GM23248 (cell line): ENCODE data around the gene TUBAL3. TPM values are rescaled to one million over a fixed set of nuclear protein-coding genes. Genes with fewer than 3 reads are reported as not detected.

Experiments used
- DNase-seq: peaks from one replicate; pipeline ENCODE4 v3.0.0-alpha.2; 2015
- H2AFZ ChIP-seq: fragments of 200-600 bp; sonication (generic); 2 replicates; pipeline ENCODE4 v1.6.1; 2016; ENCODE audit warnings: antibody characterized with exemption
- H3F3A ChIP-seq: fragments of 200-600 bp; sonication (generic); 2 replicates; pipeline ENCODE4 v1.6.1; 2016; ENCODE audit warnings: mild to moderate bottlenecking, antibody characterized with exemption, mixed run types; ENCODE audit not compliant: insufficient read depth
- H3K27ac ChIP-seq: fragments of 200-600 bp; sonication (generic); 2 replicates; pipeline ENCODE4 v1.5.1; 2016; ENCODE audit warnings: mild to moderate bottlenecking
- H3K27me3 ChIP-seq: fragments of 200-600 bp; sonication (generic); replicated peaks from 2 replicates; pipeline ENCODE4 v1.6.1; 2016; ENCODE audit warnings: mild to moderate bottlenecking; ENCODE audit not compliant: insufficient read depth
- H3K36me3 ChIP-seq: fragments of 200-600 bp; sonication (generic); 2 replicates; pipeline ENCODE4 v1.6.1; 2016; ENCODE audit warnings: low read depth, mild to moderate bottlenecking
- H3K4me1 ChIP-seq: fragments of 200-600 bp; sonication (generic); 2 replicates; pipeline ENCODE4 v1.6.1; 2016; ENCODE audit warnings: mild to moderate bottlenecking; ENCODE audit not compliant: insufficient read depth
- H3K4me2 ChIP-seq: fragments of 200-600 bp; sonication (generic); one replicate; pipeline ENCODE4 v1.6.1; 2016; ENCODE audit warnings: mild to moderate bottlenecking; ENCODE audit not compliant: unreplicated experiment
- H3K4me3 ChIP-seq: fragments of 200-600 bp; sonication (generic); 2 replicates; pipeline ENCODE4 v1.5.1; 2016; ENCODE audit warnings: mild to moderate bottlenecking
- H3K79me2 ChIP-seq: fragments of 200-600 bp; sonication (generic); 2 replicates; pipeline ENCODE4 v1.6.1; 2016; ENCODE audit warnings: mild to moderate bottlenecking; ENCODE audit not compliant: insufficient read depth
- H3K9ac ChIP-seq: fragments of 200-600 bp; sonication (generic); 2 replicates; pipeline ENCODE4 v1.6.1; 2016; ENCODE audit warnings: mild to moderate bottlenecking
- H3K9me2 ChIP-seq: fragments of 200-600 bp; sonication (generic); 2 replicates; pipeline ENCODE4 v1.6.1; 2016; ENCODE audit warnings: mixed run types, mild to moderate bottlenecking, moderate library complexity; ENCODE audit not compliant: insufficient read depth
- H3K9me3 ChIP-seq: fragments of 200-600 bp; sonication (generic); one replicate; pipeline ENCODE4 v1.6.1; 2017; ENCODE audit warnings: low read depth
- H4K20me1 ChIP-seq: fragments of 200-600 bp; sonication (generic); 2 replicates; pipeline ENCODE4 v1.6.0; 2016; ENCODE audit not compliant: insufficient read depth
- EZH2 ChIP-seq: fragments of 200-600 bp; sonication (generic); IDR thresholded peaks from 2 replicates; pipeline ENCODE4 v1.6.1; 2018; ENCODE audit warnings: antibody characterized with exemption, mild to moderate bottlenecking; ENCODE audit not compliant: insufficient read depth, poor library complexity, severe bottlenecking
- EZH2phosphoT487 ChIP-seq: fragments of 200-600 bp; sonication (generic); IDR thresholded peaks from 2 replicates; pipeline ENCODE4 v1.6.1; 2018; ENCODE audit warnings: antibody characterized with exemption, moderate library complexity, mild to moderate bottlenecking, low read depth; ENCODE audit not compliant: insufficient read depth
- WGBS, 2 experiments: methylation state at CpG; one replicate each; pipeline ENCODE4 v1.1.6; 2015 to 2017; ENCODE audit warnings: low lambda C conversion rate in 2 of 2, low coverage in 1 of 2; ENCODE audit errors: missing lambda C conversion rate in 2 of 2; 5-methylcytosine and 5-hydroxymethylcytosine counted together
- in situ Hi-C: fragments of 300-500 bp; cut with MboI; formaldehyde crosslinking; loops from 2 replicates; pipeline ENCODE4 v1.15.0; 2020
- polyA plus RNA-seq: library from polyadenylated mRNA; unstranded; fragments of >200 nt; fragmentation: Nextera tagmentation; extraction: Ambion mirVana; gene quantifications from 2 replicates; pipeline ENCODE4 v1.2.1, GENCODE V29; 2016
- total RNA-seq: library from RNA; depleted of rRNA; stranded (reverse); fragments of >200 nt; shearing (Covaris generic); gene quantifications from 2 replicates; pipeline ENCODE4 v1.2.3, GENCODE V29; 2014

The TUBAL3 gene
- total and polyA plus RNA-seq, 2 experiments from 2014 or later = not detected

DNA sequence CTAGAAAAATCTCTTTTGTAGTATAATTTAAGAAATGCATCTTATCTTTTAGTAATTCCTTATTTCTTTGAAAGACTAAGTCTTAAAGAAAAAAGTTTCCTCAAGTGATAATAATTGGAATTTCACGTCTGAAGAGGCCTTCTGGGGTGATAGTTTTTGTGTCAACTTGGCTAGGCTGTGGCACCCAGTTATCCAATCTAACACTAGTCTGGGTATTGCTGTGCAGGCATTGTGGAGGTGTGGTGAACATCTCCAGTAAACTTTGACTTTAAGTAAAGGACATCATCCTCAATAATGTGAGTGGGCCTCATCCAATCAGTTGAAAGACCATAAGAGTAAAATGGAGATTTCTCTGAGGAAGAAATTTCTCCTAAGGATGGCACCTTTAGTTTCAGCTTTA lies 2.3 kb upstream of the TUBAL3 start:
- WGBS, 2 experiments = 5% methylated on average over 1 of the region's 1 CpG
- Histone ChIP-seq H3K9me3 (no peaks in the 10 kb centered on the region), H3K27ac (no peak overlapping the region), H3K4me1 (no peaks in the 10 kb centered on the region), H4K20me1 (no peaks in the 10 kb centered on the region), H3K79me2 (no peaks in the 10 kb centered on the region), H3K4me2 (no peak overlapping the region), H2AFZ (no peak overlapping the region), H3K9me2 (no peaks in the 10 kb centered on the region), H3K4me3 (no peak overlapping the region), H3K27me3 (no peaks in the 10 kb centered on the region), H3K9ac (no peak overlapping the region), H3K36me3 (no peaks in the 10 kb centered on the region), H3F3A (no peaks in the 10 kb centered on the region)
- in situ Hi-C loops = no loop called here
- TF ChIP-seq EZH2phosphoT487 (no peak), EZH2 (no peak)
- no peak for DNase-seq

DNA sequence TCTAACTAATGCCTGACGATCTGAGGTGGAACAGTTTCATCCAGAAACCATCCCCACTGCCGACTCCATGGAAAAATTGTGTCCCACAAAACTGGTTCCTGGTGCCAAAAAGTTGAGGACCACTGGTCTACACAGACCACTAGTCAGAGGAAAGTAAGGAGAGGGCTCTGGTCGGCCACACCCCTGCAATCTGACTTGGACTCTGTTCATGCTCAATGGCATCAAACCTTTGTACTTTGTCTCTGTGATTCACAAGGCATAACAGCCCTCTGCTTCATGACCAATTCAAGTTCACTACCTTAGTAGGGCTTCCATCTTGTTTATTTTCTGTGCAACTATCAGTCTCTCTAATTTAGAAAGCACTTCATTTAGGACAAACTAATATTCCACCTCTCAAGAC lies 1.8 kb downstream of the TUBAL3 start:
- Histone ChIP-seq H4K20me1 (no peaks in the 10 kb centered on the region), H3K9ac (no peak overlapping the region), H3F3A (no peaks in the 10 kb centered on the region), H3K79me2 (no peaks in the 10 kb centered on the region), H3K9me3 (no peaks in the 10 kb centered on the region), H3K9me2 (no peaks in the 10 kb centered on the region), H3K36me3 (no peaks in the 10 kb centered on the region), H2AFZ (no peak overlapping the region), H3K27ac (no peak overlapping the region), H3K4me3 (no peak overlapping the region), H3K4me2 (no peak overlapping the region), H3K27me3 (peaks cover 2% of the 10 kb centered on the region), H3K4me1 (no peaks in the 10 kb centered on the region)
- in situ Hi-C loops = no loop called here
- DNase-seq = no peak
- TF ChIP-seq EZH2 = no peak
- TF ChIP-seq EZH2phosphoT487 = no peak
- 30 to 39% methylated on average over 3 of the region's 3 CpGs for WGBS, 2 experiments

DNA sequence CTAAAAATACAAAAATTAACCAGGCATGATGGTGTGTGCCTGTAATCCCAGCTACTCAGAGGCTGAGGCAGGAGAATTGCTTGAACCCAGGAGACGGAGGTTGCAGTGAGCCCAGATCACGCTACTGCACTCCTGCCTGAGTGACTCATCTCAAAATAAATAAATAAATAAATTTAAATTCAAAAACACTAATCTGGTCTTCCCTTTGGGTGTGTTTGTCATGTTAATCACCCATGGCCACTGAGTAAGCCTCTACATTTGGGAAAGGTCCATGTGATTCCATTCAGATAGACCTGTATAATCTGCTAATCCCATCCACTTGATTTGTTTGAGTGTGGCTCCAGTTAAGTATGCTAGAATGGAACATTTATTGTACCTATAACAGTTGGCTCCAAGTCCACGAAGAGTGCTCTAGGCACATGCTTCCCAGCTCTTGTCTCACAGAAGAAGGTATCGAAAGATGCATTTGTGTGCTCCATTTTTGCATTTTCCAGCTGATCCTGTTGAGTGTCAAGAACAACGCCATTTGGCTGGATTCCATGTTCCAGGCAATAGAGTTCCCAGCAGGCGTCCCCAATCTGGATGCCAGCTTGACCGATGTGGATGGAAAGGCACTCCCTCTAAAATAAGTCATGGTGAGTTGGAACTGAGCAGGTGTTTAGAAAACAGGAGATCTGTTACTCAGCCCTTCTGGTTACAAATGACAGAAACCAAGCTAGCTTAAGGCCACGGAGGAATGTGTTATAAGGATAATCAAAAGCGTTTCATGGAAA lies 4.0 kb downstream of the TUBAL3 start:
- no peak overlapping the region for H3K4me3 ChIP-seq
- no peak overlapping the region for H3K4me2 ChIP-seq
- no peak for DNase-seq
- TF ChIP-seq EZH2phosphoT487 (no peak), EZH2 (no peak)
- no peaks in the 10 kb centered on the region for H3K36me3 ChIP-seq
- no peak overlapping the region for H3K9ac ChIP-seq
- in situ Hi-C loops = no loop called here
- H3K9me3 ChIP-seq = no peaks in the 10 kb centered on the region
- H4K20me1 ChIP-seq = no peaks in the 10 kb centered on the region
- no peaks in the 10 kb centered on the region for H3F3A ChIP-seq
- H3K27ac ChIP-seq = no peak overlapping the region
- H3K79me2 ChIP-seq = no peaks in the 10 kb centered on the region
- no peaks in the 10 kb centered on the region for H3K4me1 ChIP-seq
- 62 to 69% methylated on average over 9 of the region's 9 CpGs for WGBS, 2 experiments
- H3K9me2 ChIP-seq = no peaks in the 10 kb centered on the region
- H2AFZ ChIP-seq = no peak overlapping the region
- peaks cover 9% of the 10 kb centered on the region for H3K27me3 ChIP-seq

DNA sequence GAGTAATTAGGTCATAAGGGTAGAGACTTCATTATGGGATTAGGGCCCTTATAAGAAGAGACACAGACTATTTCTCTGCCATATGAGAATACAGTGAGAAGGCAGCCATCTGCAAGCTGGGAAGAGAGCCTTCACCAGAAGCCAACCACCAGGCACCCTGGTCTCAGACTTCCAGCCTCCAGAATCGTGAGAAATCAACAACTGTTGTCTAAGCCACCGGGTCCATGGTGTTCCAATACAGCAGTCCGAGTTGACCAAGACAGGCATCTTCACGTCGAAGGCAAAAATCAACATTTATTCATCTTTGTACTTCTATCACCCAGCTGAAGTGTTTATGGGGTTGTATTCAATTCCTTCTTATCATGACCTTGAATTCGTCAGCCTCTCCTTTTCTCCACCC lies 5.3 kb downstream of the TUBAL3 start:
- no peak overlapping the region for H3K27ac ChIP-seq
- WGBS, 2 experiments = 50 to 56% methylated on average over 6 of the region's 6 CpGs
- in situ Hi-C loops = no loop called here

More for the DNA sequence above, 5.3 kb downstream of the TUBAL3 start:
- TF ChIP-seq EZH2 = no peak
- TF ChIP-seq EZH2phosphoT487 = no peak
- Histone ChIP-seq H3F3A (no peaks in the 10 kb centered on the region), H2AFZ (no peak overlapping the region), H3K27me3 (peaks cover 9% of the 10 kb centered on the region), H3K4me2 (no peak overlapping the region), H3K4me3 (no peak overlapping the region), H3K4me1 (no peaks in the 10 kb centered on the region), H3K9ac (no peak overlapping the region), H3K9me3 (no peaks in the 10 kb centered on the region), H3K9me2 (no peaks in the 10 kb centered on the region), H3K36me3 (no peaks in the 10 kb centered on the region), H4K20me1 (no peaks in the 10 kb centered on the region), H3K79me2 (no peaks in the 10 kb centered on the region)
- DNase-seq = no peak
